GM23338 (cell line): ENCODE results near the gene PDGFC. TPM values are rescaled to one million over a fixed set of nuclear protein-coding genes. Genes with fewer than 3 reads are reported as not detected.

Experiments used
- ATAC-seq: fragments of 200-7000 bp; cut with Tn5 transposase; 3 replicates; pipeline ENCODE4 v1.9.1; 2020
- DNase-seq: peaks from one replicate; pipeline ENCODE4 v3.0.0-alpha.2; 2015; ENCODE audit warnings: low spot score
- H2AFZ ChIP-seq: fragments of 200-600 bp; sonication (generic); 2 replicates; pipeline ENCODE4 v1.8.0; 2016; ENCODE audit warnings: antibody characterized with exemption, mild to moderate bottlenecking, moderate library complexity
- H3F3A ChIP-seq: fragments of 200-600 bp; sonication (generic); replicated peaks from 2 replicates; pipeline ENCODE4 v1.8.0; 2017; ENCODE audit warnings: antibody characterized with exemption, mixed run types, low read depth
- H3K27ac ChIP-seq: fragments of 200-600 bp; sonication (generic); 2 replicates; pipeline ENCODE4 v1.6.1; 2016; ENCODE audit warnings: low read depth
- H3K27me3 ChIP-seq: fragments of 200-600 bp; sonication (generic); 2 replicates; pipeline ENCODE4 v1.8.0; 2016; ENCODE audit warnings: mild to moderate bottlenecking, mixed run types, moderate library complexity; ENCODE audit not compliant: insufficient read depth
- H3K36me3 ChIP-seq: fragments of 200-600 bp; sonication (generic); 2 replicates; pipeline ENCODE4 v1.8.0; 2016; ENCODE audit warnings: mild to moderate bottlenecking; ENCODE audit not compliant: insufficient read depth
- H3K4me1 ChIP-seq: fragments of 200-600 bp; sonication (generic); 2 replicates; pipeline ENCODE4 v1.8.0; 2016; ENCODE audit warnings: mild to moderate bottlenecking, moderate library complexity; ENCODE audit not compliant: insufficient read depth
- H3K4me2 ChIP-seq: fragments of 200-600 bp; sonication (generic); 2 replicates; pipeline ENCODE4 v1.7.1; 2017; ENCODE audit warnings: mixed run types
- H3K4me3 ChIP-seq: fragments of 200-600 bp; sonication (generic); 2 replicates; pipeline ENCODE4 v1.6.1; 2016; ENCODE audit warnings: mixed run types
- H3K79me2 ChIP-seq: fragments of 200-600 bp; sonication (generic); replicated peaks from 2 replicates; pipeline ENCODE4 v1.8.0; 2017; ENCODE audit warnings: mild to moderate bottlenecking; ENCODE audit not compliant: insufficient read depth
- H3K9me2 ChIP-seq: fragments of 200-600 bp; sonication (generic); 2 replicates; pipeline ENCODE4 v1.8.0; 2017; ENCODE audit not compliant: insufficient read depth
- H4K20me1 ChIP-seq: fragments of 200-600 bp; sonication (generic); replicated peaks from 2 replicates; pipeline ENCODE4 v1.8.0; 2017; ENCODE audit warnings: mild to moderate bottlenecking; ENCODE audit not compliant: insufficient read depth
- H3K27ac Mint-ChIP-seq: 2 replicates; pipeline ENCODE4 v1.8.0; 2020; ENCODE audit warnings: inconsistent platforms, mild to moderate bottlenecking, moderate library complexity, mixed read lengths
- H3K27me3 Mint-ChIP-seq: 3 replicates; pipeline ENCODE4 v1.8.0; 2022; ENCODE audit warnings: low read depth, mild to moderate bottlenecking, moderate library complexity, mixed read lengths, inconsistent platforms; ENCODE audit not compliant: insufficient read depth, poor library complexity
- H3K36me3 Mint-ChIP-seq: 3 replicates; pipeline ENCODE4 v1.8.0; 2021; ENCODE audit warnings: low read depth, mild to moderate bottlenecking, inconsistent platforms, moderate library complexity, mixed read lengths
- H3K4me1 Mint-ChIP-seq: 3 replicates; pipeline ENCODE4 v1.8.0; 2020; ENCODE audit warnings: mild to moderate bottlenecking, inconsistent platforms, mixed read lengths
- H3K4me3 Mint-ChIP-seq: 3 replicates; pipeline ENCODE4 v1.8.0; 2021; ENCODE audit warnings: moderate library complexity, mild to moderate bottlenecking, inconsistent platforms, mixed read lengths
- H3K9me3 Mint-ChIP-seq: 3 replicates; pipeline ENCODE4 v1.8.0; 2020; ENCODE audit warnings: moderate library complexity, mild to moderate bottlenecking, inconsistent platforms, mixed read lengths
- CREB1 ChIP-seq: fragments of 250-450 bp; sonication (Bioruptor Pico); IDR thresholded peaks from 2 replicates; pipeline ENCODE4 v1.5.0; 2020; ENCODE audit warnings: low read depth, mild to moderate bottlenecking, moderate library complexity
- EZH2 ChIP-seq: fragments of 200-600 bp; sonication (generic); IDR thresholded peaks from one replicate; pipeline ENCODE4 v1.8.0; 2017; ENCODE audit warnings: antibody characterized with exemption, mild to moderate bottlenecking, low read depth; ENCODE audit not compliant: unreplicated experiment
- EZH2phosphoT487 ChIP-seq: fragments of 200-600 bp; sonication (generic); IDR thresholded peaks from one replicate; pipeline ENCODE4 v1.8.1; 2018; ENCODE audit warnings: antibody characterized with exemption; ENCODE audit not compliant: unreplicated experiment
- JUNB ChIP-seq: IDR thresholded peaks from one replicate; pipeline ENCODE4 v1.6.1; 2016; ENCODE audit warnings: antibody characterized with exemption; ENCODE audit not compliant: unreplicated experiment
- STAT1 ChIP-seq: IDR thresholded peaks from one replicate; pipeline ENCODE4 v1.6.1; 2016; ENCODE audit warnings: antibody characterized with exemption; ENCODE audit not compliant: unreplicated experiment
- ZNF114 ChIP-seq: fragments of 250-450 bp; sonication (Bioruptor Pico); IDR thresholded peaks from 2 replicates; pipeline ENCODE4 v1.5.0; 2020; ENCODE audit warnings: mild to moderate bottlenecking, moderate library complexity
- ZNF331 ChIP-seq: fragments of 250-450 bp; sonication (Bioruptor Pico); IDR thresholded peaks from 2 replicates; pipeline ENCODE4 v1.5.0; 2020; ENCODE audit warnings: low read depth, mild to moderate bottlenecking, moderate library complexity
- polyA plus RNA-seq: library from polyadenylated mRNA; unstranded; fragments of >200 nt; fragmentation: Nextera tagmentation; extraction: Ambion mirVana; gene quantifications from 2 replicates; pipeline ENCODE4 v1.2.1, GENCODE V29; 2016
- total RNA-seq: library from RNA; depleted of rRNA; stranded (reverse); fragments of >200 nt; shearing (Covaris generic); gene quantifications from 2 replicates; pipeline ENCODE4 v1.2.3, GENCODE V29; 2014
- TF ChIP-seq, protein P1 (sequence below), 2 experiments: fragments of 200-600 bp in 1 of 2; sonication (generic) in 1 of 2; conservative IDR thresholded peaks; 2 replicates each; pipeline versions ENCODE4 v1.5.1 to v1.6.1; 2016 to 2017; ENCODE audit warnings: antibody characterized with exemption in 2 of 2, low read depth in 2 of 2, mild to moderate bottlenecking in 2 of 2, moderate library complexity in 1 of 2
- TF ChIP-seq, protein P2 (sequence below): IDR thresholded peaks from one replicate; pipeline ENCODE4 v1.6.1; 2018; ENCODE audit warnings: antibody characterized with exemption; ENCODE audit not compliant: unreplicated experiment
- TF ChIP-seq, protein P3 (sequence below): IDR thresholded peaks from 2 replicates; pipeline ENCODE4 v1.6.1; 2016; ENCODE audit warnings: antibody characterized with exemption

Gene PDGFC
- total and polyA plus RNA-seq, 2 experiments from 2014 or later, result 1.3 to 3.4 TPM

DNA sequence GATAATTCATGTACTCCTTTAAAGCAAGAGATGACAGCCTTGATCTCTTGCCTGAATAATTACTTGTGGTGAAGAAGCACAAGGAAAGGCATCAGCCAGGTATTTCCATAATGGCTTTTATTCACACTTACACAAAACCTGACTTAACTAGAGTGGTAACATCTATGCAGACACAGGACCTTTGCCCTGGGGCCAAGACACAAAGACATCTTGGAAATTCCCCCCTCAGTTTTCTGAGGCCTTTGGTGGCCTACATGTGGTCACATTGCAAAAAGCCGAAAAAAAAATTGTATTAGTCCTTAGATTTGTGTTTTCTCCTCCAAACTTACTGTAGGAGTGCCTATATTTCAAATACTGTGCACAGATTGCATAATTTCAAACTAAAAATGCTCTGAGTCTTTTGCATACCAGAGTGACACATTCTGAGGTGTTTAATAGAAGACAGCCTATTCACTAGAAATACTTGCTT lies 172.4 kb downstream of the PDGFC start (continued):
- TF ChIP-seq, protein P1, sequence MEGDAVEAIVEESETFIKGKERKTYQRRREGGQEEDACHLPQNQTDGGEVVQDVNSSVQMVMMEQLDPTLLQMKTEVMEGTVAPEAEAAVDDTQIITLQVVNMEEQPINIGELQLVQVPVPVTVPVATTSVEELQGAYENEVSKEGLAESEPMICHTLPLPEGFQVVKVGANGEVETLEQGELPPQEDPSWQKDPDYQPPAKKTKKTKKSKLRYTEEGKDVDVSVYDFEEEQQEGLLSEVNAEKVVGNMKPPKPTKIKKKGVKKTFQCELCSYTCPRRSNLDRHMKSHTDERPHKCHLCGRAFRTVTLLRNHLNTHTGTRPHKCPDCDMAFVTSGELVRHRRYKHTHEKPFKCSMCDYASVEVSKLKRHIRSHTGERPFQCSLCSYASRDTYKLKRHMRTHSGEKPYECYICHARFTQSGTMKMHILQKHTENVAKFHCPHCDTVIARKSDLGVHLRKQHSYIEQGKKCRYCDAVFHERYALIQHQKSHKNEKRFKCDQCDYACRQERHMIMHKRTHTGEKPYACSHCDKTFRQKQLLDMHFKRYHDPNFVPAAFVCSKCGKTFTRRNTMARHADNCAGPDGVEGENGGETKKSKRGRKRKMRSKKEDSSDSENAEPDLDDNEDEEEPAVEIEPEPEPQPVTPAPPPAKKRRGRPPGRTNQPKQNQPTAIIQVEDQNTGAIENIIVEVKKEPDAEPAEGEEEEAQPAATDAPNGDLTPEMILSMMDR (conservative IDR thresholded peaks at IDR 0.05; ENCODE audit: low read depth in 2 of 2), result no peak
- TF ChIP-seq ZNF331 (no peak), STAT1 (no peak), EZH2phosphoT487 (no peak), ZNF114 (no peak), CREB1 (no peak), EZH2 (no peak)
- TF ChIP-seq, protein P2, sequence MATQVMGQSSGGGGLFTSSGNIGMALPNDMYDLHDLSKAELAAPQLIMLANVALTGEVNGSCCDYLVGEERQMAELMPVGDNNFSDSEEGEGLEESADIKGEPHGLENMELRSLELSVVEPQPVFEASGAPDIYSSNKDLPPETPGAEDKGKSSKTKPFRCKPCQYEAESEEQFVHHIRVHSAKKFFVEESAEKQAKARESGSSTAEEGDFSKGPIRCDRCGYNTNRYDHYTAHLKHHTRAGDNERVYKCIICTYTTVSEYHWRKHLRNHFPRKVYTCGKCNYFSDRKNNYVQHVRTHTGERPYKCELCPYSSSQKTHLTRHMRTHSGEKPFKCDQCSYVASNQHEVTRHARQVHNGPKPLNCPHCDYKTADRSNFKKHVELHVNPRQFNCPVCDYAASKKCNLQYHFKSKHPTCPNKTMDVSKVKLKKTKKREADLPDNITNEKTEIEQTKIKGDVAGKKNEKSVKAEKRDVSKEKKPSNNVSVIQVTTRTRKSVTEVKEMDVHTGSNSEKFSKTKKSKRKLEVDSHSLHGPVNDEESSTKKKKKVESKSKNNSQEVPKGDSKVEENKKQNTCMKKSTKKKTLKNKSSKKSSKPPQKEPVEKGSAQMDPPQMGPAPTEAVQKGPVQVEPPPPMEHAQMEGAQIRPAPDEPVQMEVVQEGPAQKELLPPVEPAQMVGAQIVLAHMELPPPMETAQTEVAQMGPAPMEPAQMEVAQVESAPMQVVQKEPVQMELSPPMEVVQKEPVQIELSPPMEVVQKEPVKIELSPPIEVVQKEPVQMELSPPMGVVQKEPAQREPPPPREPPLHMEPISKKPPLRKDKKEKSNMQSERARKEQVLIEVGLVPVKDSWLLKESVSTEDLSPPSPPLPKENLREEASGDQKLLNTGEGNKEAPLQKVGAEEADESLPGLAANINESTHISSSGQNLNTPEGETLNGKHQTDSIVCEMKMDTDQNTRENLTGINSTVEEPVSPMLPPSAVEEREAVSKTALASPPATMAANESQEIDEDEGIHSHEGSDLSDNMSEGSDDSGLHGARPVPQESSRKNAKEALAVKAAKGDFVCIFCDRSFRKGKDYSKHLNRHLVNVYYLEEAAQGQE, result no peak
- TF ChIP-seq, protein P3, sequence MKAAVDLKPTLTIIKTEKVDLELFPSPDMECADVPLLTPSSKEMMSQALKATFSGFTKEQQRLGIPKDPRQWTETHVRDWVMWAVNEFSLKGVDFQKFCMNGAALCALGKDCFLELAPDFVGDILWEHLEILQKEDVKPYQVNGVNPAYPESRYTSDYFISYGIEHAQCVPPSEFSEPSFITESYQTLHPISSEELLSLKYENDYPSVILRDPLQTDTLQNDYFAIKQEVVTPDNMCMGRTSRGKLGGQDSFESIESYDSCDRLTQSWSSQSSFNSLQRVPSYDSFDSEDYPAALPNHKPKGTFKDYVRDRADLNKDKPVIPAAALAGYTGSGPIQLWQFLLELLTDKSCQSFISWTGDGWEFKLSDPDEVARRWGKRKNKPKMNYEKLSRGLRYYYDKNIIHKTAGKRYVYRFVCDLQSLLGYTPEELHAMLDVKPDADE, result no peak

DNA sequence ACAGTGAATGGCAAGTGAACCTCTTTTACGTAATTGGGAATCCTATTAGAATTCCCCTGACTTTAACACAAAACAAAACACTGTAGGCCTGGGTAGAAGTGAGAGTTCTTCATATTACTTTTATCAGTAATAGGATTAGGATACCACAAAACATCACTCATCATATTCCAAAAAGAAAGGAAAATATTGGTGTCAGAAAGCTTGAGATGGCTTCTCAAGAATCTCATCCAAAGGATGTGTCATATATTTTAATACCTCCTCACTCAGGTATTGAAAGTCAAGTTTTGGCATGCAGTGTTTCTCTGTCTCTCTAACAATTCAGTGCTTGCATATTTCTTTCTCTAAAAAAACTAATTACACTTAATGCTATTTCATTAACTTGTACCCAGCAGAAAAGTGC lies 173.2 kb downstream of the PDGFC start:
- no peak for ATAC-seq
- H3K4me2 ChIP-seq, result no peak overlapping the region
- H3K9me3 Mint-ChIP-seq, result no peaks in the 10 kb centered on the region

More for the DNA sequence above, 173.2 kb downstream of the PDGFC start:
- no peaks in the 10 kb centered on the region for H3K36me3 Mint-ChIP-seq
- H3K27me3 Mint-ChIP-seq, result no peaks in the 10 kb centered on the region
- TF ChIP-seq, protein P1 (conservative IDR thresholded peaks at IDR 0.05; ENCODE audit: low read depth in 2 of 2), result no peak
- TF ChIP-seq EZH2 (no peak), EZH2phosphoT487 (no peak), CREB1 (no peak), JUNB (no peak)
- TF ChIP-seq, protein P3, result no peak
- H3K9me2 ChIP-seq, result no peaks in the 10 kb centered on the region
- no peak overlapping the region for H3K27ac Mint-ChIP-seq
- no peak overlapping the region for H3K4me3 Mint-ChIP-seq
- H3K27me3 ChIP-seq, result no peaks in the 10 kb centered on the region
- no peak overlapping the region for H3K4me3 ChIP-seq
- no peaks in the 10 kb centered on the region for H3F3A ChIP-seq
- H3K79me2 ChIP-seq, result no peaks in the 10 kb centered on the region
- no peaks in the 10 kb centered on the region for H3K4me1 Mint-ChIP-seq
- H3K27ac ChIP-seq, result no peak overlapping the region
- H3K36me3 ChIP-seq, result no peaks in the 10 kb centered on the region
- DNase-seq, result no peak
- no peaks in the 10 kb centered on the region for H3K4me1 ChIP-seq
- no peak overlapping the region for H2AFZ ChIP-seq
- no peaks in the 10 kb centered on the region for H4K20me1 ChIP-seq
